Activated T-cell treated with anti-CD3 and anti-CD28 coated beads, Interleukin-2, amount 50 U/mL, for 24 hours (primary cell): ENCODE data around the gene ANKLE1.
"Not testable (repeated sequence)": the region's sequence is repeated elsewhere in the genome, so short reads cannot be mapped to it uniquely, and the experiment has no call there.

Source experiments
- DNase-seq: peaks from one replicate; pipeline ENCODE4 v3.0.0-alpha.2; 2020
- H3K27ac Mint-ChIP-seq: 2 replicates; pipeline ENCODE4 v1.8.0; 2020; ENCODE audit warnings: mild to moderate bottlenecking, mixed read lengths
- H3K27me3 Mint-ChIP-seq: 2 replicates; pipeline ENCODE4 v1.8.0; 2020; ENCODE audit warnings: mixed read lengths
- H3K36me3 Mint-ChIP-seq: 2 replicates; pipeline ENCODE4 v1.8.0; 2020; ENCODE audit warnings: low read depth, mixed read lengths
- H3K4me1 Mint-ChIP-seq: 2 replicates; pipeline ENCODE4 v1.8.0; 2020; ENCODE audit warnings: low read depth, mixed read lengths
- H3K4me3 Mint-ChIP-seq: 2 replicates; pipeline ENCODE4 v1.8.0; 2020; ENCODE audit warnings: mild to moderate bottlenecking, moderate library complexity, mixed read lengths
- H3K9me3 Mint-ChIP-seq: 2 replicates; pipeline ENCODE4 v1.8.0; 2020; ENCODE audit warnings: mixed read lengths

The ANKLE1 gene

GRCh38 chr19:17286752-17287151 lies 5.1 kb downstream of the ANKLE1 start:
- no peak overlapping the region for H3K4me3 Mint-ChIP-seq
- H3K27me3 Mint-ChIP-seq = peaks cover 6% of the 10 kb centered on the region
- DNase-seq = no peak
- H3K36me3 Mint-ChIP-seq = peaks cover 16% of the 10 kb centered on the region
- H3K9me3 Mint-ChIP-seq = no peaks in the 10 kb centered on the region
- peaks cover 7% of the 10 kb centered on the region for H3K4me1 Mint-ChIP-seq
- H3K27ac Mint-ChIP-seq = no peak overlapping the region

GRCh38 chr19:17289489-17289888 lies 7.8 kb downstream of the ANKLE1 start:
- Mint-ChIP-seq H3K36me3 (peaks cover 11% of the 10 kb centered on the region), H3K4me3 (no peak overlapping the region), H3K27ac (no peak overlapping the region), H3K9me3 (no peaks in the 10 kb centered on the region), H3K27me3 (peaks cover 3% of the 10 kb centered on the region), H3K4me1 (peaks cover 8% of the 10 kb centered on the region)
- DNase-seq = peak; percentile 68

GRCh38 chr19:17292301-17293074 lies 10.8 kb downstream of the ANKLE1 start:
- H3K27me3 Mint-ChIP-seq = peaks cover 2% of the 10 kb centered on the region
- peaks cover 14% of the 10 kb centered on the region for H3K36me3 Mint-ChIP-seq
- DNase-seq = peak; percentile 93
- peak overlapping the region; percentile 90 for H3K27ac Mint-ChIP-seq
- H3K9me3 Mint-ChIP-seq = no peaks in the 10 kb centered on the region
- H3K4me1 Mint-ChIP-seq = peaks cover 14% of the 10 kb centered on the region
- peak overlapping the region; percentile 88 for H3K4me3 Mint-ChIP-seq

- Mint-ChIP-seq H3K4me1 (peaks cover 14% of the 10 kb centered on the region), H3K36me3 (peaks cover 20% of the 10 kb centered on the region), H3K27me3 (no peaks in the 10 kb centered on the region), H3K9me3 (no peaks in the 10 kb centered on the region), H3K27ac (no peak overlapping the region), H3K4me3 (peak overlapping the region; percentile 8)
- DNase-seq = no peak
These were observed 11.9 kb downstream of the ANKLE1 start for GRCh38 chr19:17293605-17294004.

- Mint-ChIP-seq H3K27me3 (no peaks in the 10 kb centered on the region), H3K9me3 (no peaks in the 10 kb centered on the region), H3K4me1 (peaks cover 14% of the 10 kb centered on the region), H3K27ac (no peak overlapping the region), H3K36me3 (peaks cover 23% of the 10 kb centered on the region), H3K4me3 (peak overlapping the region; percentile 8)
- peak; percentile 75 for DNase-seq
These were observed 12.6 kb downstream of the ANKLE1 start for GRCh38 chr19:17294051-17294891.

- peaks cover 26% of the 10 kb centered on the region for H3K36me3 Mint-ChIP-seq
- not testable (repeated sequence) for DNase-seq, H3K27me3 Mint-ChIP-seq
These were observed 13.8 kb downstream of the ANKLE1 start for GRCh38 chr19:17295551-17295950.

GRCh38 chr19:17296273-17296672 lies 14.6 kb downstream of the ANKLE1 start:
- peak overlapping the region; percentile 71 for H3K27ac Mint-ChIP-seq

More at GRCh38 chr19:17295551-17295950, 13.8 kb downstream of the ANKLE1 start:
- H3K4me3 Mint-ChIP-seq, H3K9me3 Mint-ChIP-seq, H3K27ac Mint-ChIP-seq: not testable (repeated sequence)
- H3K4me1 Mint-ChIP-seq = peaks cover 14% of the 10 kb centered on the region

GRCh38 chr19:17296976-17297375 lies 15.3 kb downstream of the ANKLE1 start:
- peak overlapping the region; percentile 61 for H3K27ac Mint-ChIP-seq
- H3K27me3 Mint-ChIP-seq = no peaks in the 10 kb centered on the region
- H3K9me3 Mint-ChIP-seq = no peaks in the 10 kb centered on the region
- DNase-seq = no peak
- peaks cover 31% of the 10 kb centered on the region for H3K36me3 Mint-ChIP-seq
- H3K4me3 Mint-ChIP-seq = no peak overlapping the region
- peaks cover 12% of the 10 kb centered on the region for H3K4me1 Mint-ChIP-seq

More at GRCh38 chr19:17296273-17296672, 14.6 kb downstream of the ANKLE1 start:
- DNase-seq = no peak
- Mint-ChIP-seq H3K4me3 (no peak overlapping the region), H3K4me1 (peaks cover 14% of the 10 kb centered on the region), H3K27me3 (no peaks in the 10 kb centered on the region), H3K9me3 (no peaks in the 10 kb centered on the region), H3K36me3 (peaks cover 29% of the 10 kb centered on the region)

- no peaks in the 10 kb centered on the region for H3K9me3 Mint-ChIP-seq
- H3K27me3 Mint-ChIP-seq = no peaks in the 10 kb centered on the region
- peaks cover 29% of the 10 kb centered on the region for H3K4me1 Mint-ChIP-seq
- no peak overlapping the region for H3K4me3 Mint-ChIP-seq
- H3K27ac Mint-ChIP-seq = no peak overlapping the region
- DNase-seq = no peak
- peaks cover 23% of the 10 kb centered on the region for H3K36me3 Mint-ChIP-seq
These were observed 19.4 kb downstream of the ANKLE1 start for GRCh38 chr19:17300992-17301619.

- peaks cover 32% of the 10 kb centered on the region for H3K4me1 Mint-ChIP-seq
- H3K27me3 Mint-ChIP-seq = no peaks in the 10 kb centered on the region
- H3K36me3 Mint-ChIP-seq = peaks cover 27% of the 10 kb centered on the region
- DNase-seq = no peak
- no peak overlapping the region for H3K27ac Mint-ChIP-seq
- H3K9me3 Mint-ChIP-seq = no peaks in the 10 kb centered on the region
- H3K4me3 Mint-ChIP-seq = peak overlapping the region; percentile 70
These were observed 20.9 kb downstream of the ANKLE1 start for GRCh38 chr19:17302391-17303166.

- H3K27ac Mint-ChIP-seq = no peak within 1 kb of the TSS
- H3K4me1 Mint-ChIP-seq = peaks cover 37% of the 10 kb centered on the region
- no peaks in the 10 kb centered on the region for H3K9me3 Mint-ChIP-seq
- no peaks in the 10 kb centered on the region for H3K27me3 Mint-ChIP-seq
- H3K4me3 Mint-ChIP-seq = peak within 1 kb of the TSS; percentile 70
- peak; percentile 95 for DNase-seq
- peaks cover 24% of the 10 kb centered on the region for H3K36me3 Mint-ChIP-seq
These were observed 21.7 kb downstream of the ANKLE1 start, which contains the start of gene ABHD8 for GRCh38 chr19:17303167-17303939. Gene ABHD8, minus strand, starts transcription at chr19:17303425. Its CDS starts 1,809 bp downstream, at chr19:17301616.

- peak overlapping the region; percentile 70 for H3K4me3 Mint-ChIP-seq
- H3K4me1 Mint-ChIP-seq = peaks cover 38% of the 10 kb centered on the region
- H3K36me3 Mint-ChIP-seq = peaks cover 19% of the 10 kb centered on the region
- no peak for DNase-seq
- no peaks in the 10 kb centered on the region for H3K9me3 Mint-ChIP-seq
- no peaks in the 10 kb centered on the region for H3K27me3 Mint-ChIP-seq
- no peak overlapping the region for H3K27ac Mint-ChIP-seq
These were observed 22.2 kb downstream of the ANKLE1 start for GRCh38 chr19:17303940-17304267.

GRCh38 chr19:17304386-17305215 lies 22.9 kb downstream of the ANKLE1 start:
- H3K36me3 Mint-ChIP-seq = peaks cover 22% of the 10 kb centered on the region
- H3K4me3 Mint-ChIP-seq = peak overlapping the region; percentile 94
- no peaks in the 10 kb centered on the region for H3K27me3 Mint-ChIP-seq
- peaks cover 40% of the 10 kb centered on the region for H3K4me1 Mint-ChIP-seq
- H3K27ac Mint-ChIP-seq = peak overlapping the region; percentile 94
- no peaks in the 10 kb centered on the region for H3K9me3 Mint-ChIP-seq
- no peak for DNase-seq
